HepG2 (cell line): ENCODE measurements around the gene NUBPL. TPM values are rescaled to one million over a fixed set of nuclear protein-coding genes. Genes with fewer than 3 reads are reported as not detected.

Source experiments
- ATAC-seq: fragments of 200-7000 bp; cut with Tn5 transposase; 3 replicates; pipeline ENCODE4 v1.9.1; 2020; ENCODE audit warnings: mild to moderate bottlenecking, moderate library complexity
- BruUV-seq: library from RNA; stranded (reverse); fragments of 400-500 nt; replicated peaks from 2 replicates; lab custom pipeline; 2021; lab: Mats Ljungman, UMichigan
- CTCF ChIA-PET: fragments of 300-600 bp; formaldehyde crosslinking; extraction: SDS; loops from one replicate; lab custom pipeline; 2021; ENCODE audit warnings: low total read pairs, inconsistent platforms, low intra/inter-chr PET ratio; lab: Yijun Ruan, JAX
- POLR2A ChIA-PET: fragments of 350-600 bp; sonication (Branson Sonifier 250); formaldehyde crosslinking; loops from one replicate; lab custom pipeline; 2020; ENCODE audit warnings: antibody characterized with exemption, inconsistent platforms; lab: Yijun Ruan, JAX
- DNase-seq: peaks from one replicate; pipeline ENCODE4 v3.0.0-alpha.2; 2015; ENCODE audit warnings: low spot score
- FAIRE-seq: peaks from 3 replicates; lab custom pipeline; 2011; peaks lifted over from hg19 to GRCh38; lab: Jason Lieb, UNC
- H2AFZ ChIP-seq: one replicate; pipeline ENCODE4 v1.6.1; 2011; ENCODE audit warnings: low read length, inconsistent platforms
- H3K27ac ChIP-seq: fragments of 300-600 bp; 3 replicates; pipeline ENCODE4 v1.8.0; 2011; ENCODE audit warnings: mixed run types, mild to moderate bottlenecking, mixed read lengths, low read length, inconsistent platforms; ENCODE audit not compliant: insufficient read depth; ENCODE audit errors: extremely low read length
- H3K27me3 ChIP-seq, 2 experiments: fragments of 200-600 bp in 1 of 2; 2 replicates in 1 of 2; 3 replicates in 1 of 2; pipeline versions ENCODE4 v1.6.0 to v1.8.0; 2011; ENCODE audit warnings: low read length in 2 of 2, mild to moderate bottlenecking in 2 of 2, moderate library complexity in 2 of 2, inconsistent platforms in 1 of 2; ENCODE audit not compliant: insufficient read depth in 2 of 2, control insufficient read depth in 1 of 2
- H3K36me3 ChIP-seq, 2 experiments: fragments of 200-600 bp in 1 of 2; replicated peaks in 1 of 2; 2 replicates in 1 of 2; 3 replicates in 1 of 2; pipeline versions ENCODE4 v1.5.1 to v1.8.0; 2011; ENCODE audit warnings: low read length in 2 of 2, inconsistent platforms in 1 of 2; ENCODE audit not compliant: insufficient read depth in 2 of 2, control insufficient read depth in 1 of 2
- H3K4me1 ChIP-seq: 2 replicates; pipeline ENCODE4 v1.5.1; 2012; ENCODE audit warnings: low read length, inconsistent platforms; ENCODE audit not compliant: insufficient read depth
- H3K4me2 ChIP-seq: 2 replicates; pipeline ENCODE4 v1.6.0; 2011; ENCODE audit warnings: low read depth, low read length, inconsistent platforms
- H3K4me3 ChIP-seq, 3 experiments: fragments of 200-600 bp in 1 of 3; sonication (generic), shearing (Covaris generic) in 1 of 3; replicated peaks in 1 of 3; 2 replicates each; pipeline ENCODE4 v1.5.1; 2011 to 2016; ENCODE audit warnings: low read length in 3 of 3, inconsistent platforms in 2 of 3, low read depth in 2 of 3, mild to moderate bottlenecking in 2 of 3, control low read depth in 1 of 3, mixed read lengths in 1 of 3; ENCODE audit not compliant: insufficient read depth in 1 of 3
- H3K79me2 ChIP-seq: one replicate; pipeline ENCODE4 v1.6.1; 2011; ENCODE audit warnings: low read length, inconsistent platforms; ENCODE audit not compliant: insufficient read depth
- H3K9ac ChIP-seq: 2 replicates; pipeline ENCODE4 v1.6.0; 2011; ENCODE audit warnings: mild to moderate bottlenecking, low read depth, low read length, inconsistent platforms; ENCODE audit not compliant: insufficient read depth
- H3K9me3 ChIP-seq: 2 replicates; pipeline ENCODE4 v1.5.1; 2012; ENCODE audit warnings: mild to moderate bottlenecking, low read length
- H4K20me1 ChIP-seq: 2 replicates; pipeline ENCODE4 v1.6.0; 2011; ENCODE audit warnings: inconsistent platforms, mild to moderate bottlenecking, low read length, moderate library complexity; ENCODE audit not compliant: insufficient read depth
- HNF1B ChIP-seq: sonication (generic); formaldehyde crosslinking; IDR thresholded peaks from 2 replicates; pipeline ENCODE4 v1.5.1; 2020; ENCODE audit warnings: mild to moderate bottlenecking, moderate library complexity, missing genetic modification reagents
- MEF2D ChIP-seq: sonication (generic); formaldehyde crosslinking; IDR thresholded peaks from 2 replicates; pipeline ENCODE4 v1.5.1; 2020; ENCODE audit warnings: mild to moderate bottlenecking, missing genetic modification reagents
- PATZ1 ChIP-seq: sonication (generic); formaldehyde crosslinking; IDR thresholded peaks from 2 replicates; pipeline ENCODE4 v1.4.0; 2020; ENCODE audit warnings: missing genetic modification reagents
- ZBTB3 ChIP-seq: sonication (generic); formaldehyde crosslinking; IDR thresholded peaks from 2 replicates; pipeline ENCODE4 v1.4.0; 2020; ENCODE audit warnings: low read depth, mild to moderate bottlenecking, moderate library complexity, missing genetic modification reagents, borderline replicate concordance
- ZNF589 ChIP-seq: sonication (generic); formaldehyde crosslinking; conservative IDR thresholded peaks from 2 replicates; pipeline ENCODE4 v1.8.0; 2022; ENCODE audit warnings: mild to moderate bottlenecking, moderate library complexity, missing genetic modification reagents
- in situ Hi-C: cut with HindIII; loops from 2 replicates; pipeline ENCODE4 v1.10.0; 2017; ENCODE audit warnings: low pct_unique_long_range_greater_than_20kb; ENCODE audit not compliant: extremely low pct_ligation_motif_present
- intact Hi-C: fragments of 100-400 bp; cut with micrococcal nuclease; formaldehyde crosslinking; loops from one replicate; pipeline ENCODE4 v1.10.0; 2022; ENCODE audit not compliant: unreplicated experiment
- polyA plus RNA-seq, 8 experiments: library from polyadenylated mRNA; depleted of rRNA in 3 of 8; stranded (reverse) in 7 of 8; unstranded in 1 of 8; fragments of >200 nt; fragmentation: Illumina TruSeq in 4 of 8; extraction: Trizol in 4 of 8; gene quantifications; 2 replicates each; pipeline versions ENCODE4 v1.2.1 to v1.2.3, GENCODE V29; 2011 to 2016; ENCODE audit warnings: low read depth in 4 of 8, missing spikeins in 1 of 8, mixed read lengths in 1 of 8; ENCODE audit not compliant: insufficient read depth in 1 of 8
- total RNA-seq, 5 experiments: library from RNA; depleted of rRNA; stranded (reverse); fragments of >200 nt; fragmentation: Illumina TruSeq; extraction: Trizol; gene quantifications; 2 replicates each; pipeline ENCODE4 v1.2.3, GENCODE V29; 2016; ENCODE audit warnings: low read depth in 1 of 5
- TF ChIP-seq, protein P1 (sequence below), 2 experiments: sonication (generic) in 1 of 2; formaldehyde crosslinking in 1 of 2; IDR thresholded peaks; 2 replicates each; pipeline versions ENCODE4 v1.6.1 to v1.9.0; 2014 to 2022; ENCODE audit warnings: antibody characterized with exemption in 1 of 2, borderline replicate concordance in 1 of 2, inconsistent platforms in 1 of 2, low read depth in 1 of 2, missing genetic modification reagents in 1 of 2
- TF ChIP-seq, protein P2 (sequence below): sonication (generic); formaldehyde crosslinking; IDR thresholded peaks from 2 replicates; pipeline ENCODE4 v1.5.1; 2020; ENCODE audit warnings: missing genetic modification reagents, mild to moderate bottlenecking, borderline replicate concordance

Gene NUBPL
- total and polyA plus RNA-seq, 2 of the 13 experiments (the other 11 are each of a cell fraction or from before 2014, with no cell fraction given), result 21.3 to 44.1 TPM

DNA sequence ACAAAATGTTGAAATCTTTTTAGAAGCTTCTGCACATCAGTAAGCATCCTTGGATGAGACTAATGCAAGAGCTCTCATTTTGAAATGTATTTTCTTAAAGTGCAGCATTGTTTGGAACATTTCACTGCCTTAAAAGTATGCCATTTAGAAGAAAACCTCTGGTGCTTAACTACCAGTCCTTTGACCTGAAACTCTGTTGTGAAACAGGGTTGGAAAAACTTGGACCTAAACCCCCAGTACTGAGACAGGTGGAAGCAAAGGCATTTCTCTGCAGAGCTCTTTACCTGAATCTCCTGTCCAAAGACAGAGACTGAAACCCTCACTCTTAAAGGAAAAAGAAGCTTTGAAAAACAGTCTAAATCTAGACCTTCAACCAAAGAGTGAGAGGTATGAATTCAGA is 207.2 kb downstream of the NUBPL start:
- FAIRE-seq, result no peak
- CTCF ChIA-PET, result no interaction called here

More for the DNA sequence above, 207.2 kb downstream of the NUBPL start:
- POLR2A ChIA-PET, result no interaction called here
- no peak for DNase-seq
- Histone ChIP-seq H3K4me1 (peaks cover 12% of the 10 kb centered on the region), H3K27ac (no peak overlapping the region), H3K9ac (no peak overlapping the region), H4K20me1 (no peaks in the 10 kb centered on the region), H3K27me3 (no peaks in the 10 kb centered on the region), H2AFZ (no peak overlapping the region), H3K4me2 (no peak overlapping the region), H3K79me2 (no peaks in the 10 kb centered on the region), H3K4me3 (no peak overlapping the region), H3K36me3 (no peaks in the 10 kb centered on the region), H3K9me3 (no peaks in the 10 kb centered on the region)
- intact Hi-C loops, result no loop called here
- TF ChIP-seq, protein P1, sequence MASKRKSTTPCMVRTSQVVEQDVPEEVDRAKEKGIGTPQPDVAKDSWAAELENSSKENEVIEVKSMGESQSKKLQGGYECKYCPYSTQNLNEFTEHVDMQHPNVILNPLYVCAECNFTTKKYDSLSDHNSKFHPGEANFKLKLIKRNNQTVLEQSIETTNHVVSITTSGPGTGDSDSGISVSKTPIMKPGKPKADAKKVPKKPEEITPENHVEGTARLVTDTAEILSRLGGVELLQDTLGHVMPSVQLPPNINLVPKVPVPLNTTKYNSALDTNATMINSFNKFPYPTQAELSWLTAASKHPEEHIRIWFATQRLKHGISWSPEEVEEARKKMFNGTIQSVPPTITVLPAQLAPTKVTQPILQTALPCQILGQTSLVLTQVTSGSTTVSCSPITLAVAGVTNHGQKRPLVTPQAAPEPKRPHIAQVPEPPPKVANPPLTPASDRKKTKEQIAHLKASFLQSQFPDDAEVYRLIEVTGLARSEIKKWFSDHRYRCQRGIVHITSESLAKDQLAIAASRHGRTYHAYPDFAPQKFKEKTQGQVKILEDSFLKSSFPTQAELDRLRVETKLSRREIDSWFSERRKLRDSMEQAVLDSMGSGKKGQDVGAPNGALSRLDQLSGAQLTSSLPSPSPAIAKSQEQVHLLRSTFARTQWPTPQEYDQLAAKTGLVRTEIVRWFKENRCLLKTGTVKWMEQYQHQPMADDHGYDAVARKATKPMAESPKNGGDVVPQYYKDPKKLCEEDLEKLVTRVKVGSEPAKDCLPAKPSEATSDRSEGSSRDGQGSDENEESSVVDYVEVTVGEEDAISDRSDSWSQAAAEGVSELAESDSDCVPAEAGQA (IDR thresholded peaks at IDR 0.05; ENCODE audit: low read depth), result no peak
- TF ChIP-seq, protein P1 (CRISPR knock-in tag; IDR thresholded peaks at IDR 0.05; ENCODE audit: borderline replicate concordance), result no peak
- TF ChIP-seq, protein P2, sequence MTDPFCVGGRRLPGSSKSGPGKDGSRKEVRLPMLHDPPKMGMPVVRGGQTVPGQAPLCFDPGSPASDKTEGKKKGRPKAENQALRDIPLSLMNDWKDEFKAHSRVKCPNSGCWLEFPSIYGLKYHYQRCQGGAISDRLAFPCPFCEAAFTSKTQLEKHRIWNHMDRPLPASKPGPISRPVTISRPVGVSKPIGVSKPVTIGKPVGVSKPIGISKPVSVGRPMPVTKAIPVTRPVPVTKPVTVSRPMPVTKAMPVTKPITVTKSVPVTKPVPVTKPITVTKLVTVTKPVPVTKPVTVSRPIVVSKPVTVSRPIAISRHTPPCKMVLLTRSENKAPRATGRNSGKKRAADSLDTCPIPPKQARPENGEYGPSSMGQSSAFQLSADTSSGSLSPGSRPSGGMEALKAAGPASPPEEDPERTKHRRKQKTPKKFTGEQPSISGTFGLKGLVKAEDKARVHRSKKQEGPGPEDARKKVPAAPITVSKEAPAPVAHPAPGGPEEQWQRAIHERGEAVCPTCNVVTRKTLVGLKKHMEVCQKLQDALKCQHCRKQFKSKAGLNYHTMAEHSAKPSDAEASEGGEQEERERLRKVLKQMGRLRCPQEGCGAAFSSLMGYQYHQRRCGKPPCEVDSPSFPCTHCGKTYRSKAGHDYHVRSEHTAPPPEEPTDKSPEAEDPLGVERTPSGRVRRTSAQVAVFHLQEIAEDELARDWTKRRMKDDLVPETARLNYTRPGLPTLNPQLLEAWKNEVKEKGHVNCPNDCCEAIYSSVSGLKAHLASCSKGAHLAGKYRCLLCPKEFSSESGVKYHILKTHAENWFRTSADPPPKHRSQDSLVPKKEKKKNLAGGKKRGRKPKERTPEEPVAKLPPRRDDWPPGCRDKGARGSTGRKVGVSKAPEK, result no peak
- TF ChIP-seq ZNF589 (no peak), HNF1B (CRISPR knock-in tag) (no peak), PATZ1 (CRISPR knock-in tag) (no peak), MEF2D (no peak), ZBTB3 (CRISPR knock-in tag) (no peak)
- ATAC-seq, result peak; percentile 29; the same call in 1 of the 3 replicates
- in situ Hi-C loops, result no loop called here
- BruUV-seq, result no TSS peak
